ENCODE results near the gene RBFOX2.
"Not testable (repeated sequence)": the region's sequence is repeated elsewhere in the genome, so short reads cannot be mapped to it uniquely, and the experiment has no call there.

The RBFOX2 gene

GRCh38 chr22:36003972-36004674 lies 24.5 kb downstream of the RBFOX2 start:
- no peak for DNase-seq

GRCh38 chr22:36002718-36003260 lies 25.8 kb downstream of the RBFOX2 start:
- DNase-seq: no peak

- DNase-seq: no peak
Measured at GRCh38 chr22:36002084-36002483, 26.5 kb downstream of the RBFOX2 start.

GRCh38 chr22:35998748-35999147 lies 29.9 kb downstream of the RBFOX2 start:
- DNase-seq: no peak

- DNase-seq: no peak
Measured at GRCh38 chr22:35997438-35997837, 31.2 kb downstream of the RBFOX2 start.

- no peak for DNase-seq
Measured at GRCh38 chr22:35996596-35996995, 32.0 kb downstream of the RBFOX2 start.

GRCh38 chr22:35995772-35996171 lies 32.9 kb downstream of the RBFOX2 start:
- DNase-seq: no peak

GRCh38 chr22:35995348-35995747 lies 33.3 kb downstream of the RBFOX2 start:
- no peak for DNase-seq

GRCh38 chr22:35993727-35994126 lies 34.9 kb downstream of the RBFOX2 start:
- not testable (repeated sequence) for DNase-seq

- DNase-seq: no peak
Measured at GRCh38 chr22:35993048-35993714, 35.4 kb downstream of the RBFOX2 start.

- DNase-seq: no peak
Measured at GRCh38 chr22:35991168-35991567, 37.5 kb downstream of the RBFOX2 start.

- DNase-seq: no peak
Measured at GRCh38 chr22:35988030-35988429, 40.6 kb downstream of the RBFOX2 start.

- DNase-seq: no peak
Measured at GRCh38 chr22:35987487-35987886, 41.1 kb downstream of the RBFOX2 start.

- DNase-seq: no peak
Measured at GRCh38 chr22:35986088-35986487, 42.5 kb downstream of the RBFOX2 start.

- DNase-seq: no peak
Measured at GRCh38 chr22:35985371-35985770, 43.3 kb downstream of the RBFOX2 start.

- DNase-seq: no peak
Measured at GRCh38 chr22:35984183-35985175, 44.1 kb downstream of the RBFOX2 start.

- no peak for DNase-seq
Measured at GRCh38 chr22:35981900-35982299, 46.7 kb downstream of the RBFOX2 start.

GRCh38 chr22:35978889-35979288 lies 49.7 kb downstream of the RBFOX2 start:
- no peak for DNase-seq

GRCh38 chr22:35978201-35978600 lies 50.4 kb downstream of the RBFOX2 start:
- no peak for DNase-seq

GRCh38 chr22:35977136-35977535 lies 51.5 kb downstream of the RBFOX2 start:
- DNase-seq: no peak

- DNase-seq: no peak
Measured at GRCh38 chr22:35973388-35973787, 55.2 kb downstream of the RBFOX2 start.

- DNase-seq: no peak
Measured at GRCh38 chr22:35972559-35972958, 56.1 kb downstream of the RBFOX2 start.

GRCh38 chr22:35971456-35972119 lies 57.0 kb downstream of the RBFOX2 start:
- DNase-seq: no peak

All from activated CD4-positive, alpha-beta T cell treated with anti-CD3 and anti-CD28 coated beads for 48 hours (primary cell).